Esophagus (tissue), 2 donors: ENCODE data around the gene SLC47A1. TPM values are rescaled to one million over a fixed set of nuclear protein-coding genes. Genes with fewer than 3 reads are reported as not detected.

Experiments used
- H3K27ac ChIP-seq, 2 donors: one replicate each; pipeline ENCODE4 v1.5.1; 2013; ENCODE audit warnings: low read depth in 2 of 2, mild to moderate bottlenecking in 2 of 2, inconsistent platforms in 1 of 2, low read length in 1 of 2, moderate library complexity in 1 of 2
- H3K27me3 ChIP-seq, 2 donors: one replicate each; pipeline ENCODE4 v1.6.1; 2013; ENCODE audit warnings: low read length in 2 of 2, control low read depth in 1 of 2, mild to moderate bottlenecking in 1 of 2; ENCODE audit not compliant: insufficient read depth in 2 of 2, control insufficient read depth in 1 of 2
- H3K36me3 ChIP-seq, 2 donors: one replicate each; pipeline ENCODE4 v1.6.1; 2013; ENCODE audit warnings: low read length in 1 of 2; ENCODE audit not compliant: control insufficient read depth in 2 of 2, insufficient read depth in 2 of 2
- H3K4me1 ChIP-seq, 2 donors: one replicate each; pipeline ENCODE4 v1.6.1; 2013; ENCODE audit warnings: low read length in 1 of 2; ENCODE audit not compliant: control insufficient read depth in 2 of 2, insufficient read depth in 2 of 2
- H3K4me3 ChIP-seq, 2 donors: one replicate each; pipeline ENCODE4 v1.5.1; 2013; ENCODE audit warnings: low read length in 2 of 2, mild to moderate bottlenecking in 2 of 2, low read depth in 1 of 2, moderate library complexity in 1 of 2
- H3K9me3 ChIP-seq, 2 donors: one replicate each; pipeline ENCODE4 v1.6.1; 2013; ENCODE audit warnings: mild to moderate bottlenecking in 2 of 2, low read depth in 1 of 2, low read length in 1 of 2, moderate library complexity in 1 of 2; ENCODE audit not compliant: control insufficient read depth in 2 of 2, insufficient read depth in 1 of 2
- WGBS, 2 donors: extraction: QIAGEN DNeasy Blood & Tissue Kit; methylation state at CpG; one replicate each; pipeline ENCODE4 v1.1.7; 2013; 5-methylcytosine and 5-hydroxymethylcytosine counted together
- polyA plus RNA-seq, 2 donors: library from polyadenylated mRNA; stranded (reverse); fragments of 200-250 nt; gene quantifications; one replicate each; pipeline ENCODE4 v1.2.3, GENCODE V29; 2013
- donor health status: healthy with polysubstance abuse.
- donor health status: Bipolar disorder and iron deficiency.

The SLC47A1 gene, protein sequence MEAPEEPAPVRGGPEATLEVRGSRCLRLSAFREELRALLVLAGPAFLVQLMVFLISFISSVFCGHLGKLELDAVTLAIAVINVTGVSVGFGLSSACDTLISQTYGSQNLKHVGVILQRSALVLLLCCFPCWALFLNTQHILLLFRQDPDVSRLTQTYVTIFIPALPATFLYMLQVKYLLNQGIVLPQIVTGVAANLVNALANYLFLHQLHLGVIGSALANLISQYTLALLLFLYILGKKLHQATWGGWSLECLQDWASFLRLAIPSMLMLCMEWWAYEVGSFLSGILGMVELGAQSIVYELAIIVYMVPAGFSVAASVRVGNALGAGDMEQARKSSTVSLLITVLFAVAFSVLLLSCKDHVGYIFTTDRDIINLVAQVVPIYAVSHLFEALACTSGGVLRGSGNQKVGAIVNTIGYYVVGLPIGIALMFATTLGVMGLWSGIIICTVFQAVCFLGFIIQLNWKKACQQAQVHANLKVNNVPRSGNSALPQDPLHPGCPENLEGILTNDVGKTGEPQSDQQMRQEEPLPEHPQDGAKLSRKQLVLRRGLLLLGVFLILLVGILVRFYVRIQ
- polyA plus RNA-seq, result 1 to 10 TPM; 1.1 to 1.4 TPM

GRCh38 chr17:19533718-19534561, at the start of gene SLC47A1:
Gene SLC47A1 (plus strand): TSS chr17:19533854. CDS start chr17:19533940, 86 bp downstream.
- H3K4me3 ChIP-seq, result peak within 1 kb of the TSS; percentile 41 to 56
- no peaks in the 10 kb centered on the region for H3K36me3 ChIP-seq
- no peaks in the 10 kb centered on the region for H3K27me3 ChIP-seq
- peaks cover 0 to 11% of the 10 kb centered on the region in 2 donors for H3K4me1 ChIP-seq
- H3K27ac ChIP-seq, result no peak within 1 kb of the TSS
- 1 to 2% methylated on average over 77 to 87 of the region's 87 CpGs for WGBS, 2 donors
- no peaks in the 10 kb centered on the region for H3K9me3 ChIP-seq

- H3K36me3 ChIP-seq, result no peaks in the 10 kb centered on the region
- no peak overlapping the region for H3K4me3 ChIP-seq
- H3K9me3 ChIP-seq, result no peaks in the 10 kb centered on the region
- no peak overlapping the region for H3K27ac ChIP-seq
- no peaks in the 10 kb centered on the region for H3K27me3 ChIP-seq
- peaks cover 0 to 5% of the 10 kb centered on the region in 2 donors for H3K4me1 ChIP-seq
- WGBS, 2 donors, result 79 to 85% methylated on average over 3 of the region's 3 CpGs
These were observed 47.8 kb upstream of the SLC47A1 start for GRCh38 chr17:19485800-19486340.

GRCh38 chr17:19486351-19487023, 47.2 kb upstream of the SLC47A1 start:
- Histone ChIP-seq H3K27me3 (no peaks in the 10 kb centered on the region), H3K36me3 (no peaks in the 10 kb centered on the region), H3K4me3 (no peak overlapping the region), H3K27ac (peak overlapping the region; percentile 56 to 63), H3K9me3 (no peaks in the 10 kb centered on the region), H3K4me1 (peaks cover 0 to 5% of the 10 kb centered on the region in 2 donors)
- WGBS, 2 donors, result 95 to 96% methylated on average over 13 of the region's 13 CpGs

DNA sequence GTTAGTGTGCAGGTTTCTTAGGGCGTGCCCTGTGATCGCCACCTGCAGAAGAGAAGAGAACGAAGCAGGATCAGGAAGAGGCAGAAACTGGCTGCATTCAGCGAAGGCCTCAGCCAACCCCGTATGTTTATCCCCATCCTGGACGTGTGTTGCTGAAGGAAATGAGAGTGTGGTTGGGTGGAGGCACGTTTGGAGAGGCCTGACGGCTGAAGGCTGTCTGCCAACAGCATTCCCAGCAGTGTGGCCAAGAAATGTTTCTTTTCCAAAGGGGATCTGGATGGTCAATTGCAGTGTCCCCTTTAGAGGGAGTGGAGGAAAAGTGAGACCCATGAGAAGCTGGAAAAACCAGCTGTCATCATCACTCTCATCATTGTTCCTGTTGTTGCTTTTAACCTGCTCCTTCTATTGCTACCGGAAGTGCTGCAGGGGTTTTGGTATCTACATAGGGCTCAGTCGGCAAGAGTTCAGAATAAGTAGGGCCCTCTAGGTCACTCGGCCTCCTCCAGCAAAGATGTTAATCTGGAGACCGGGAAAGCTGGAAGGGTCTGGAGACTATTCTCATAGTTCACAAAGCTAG, 46.5 kb upstream of the SLC47A1 start:
- 34 to 44% methylated on average over 12 of the region's 12 CpGs for WGBS, 2 donors
- H3K4me1 ChIP-seq, result peaks cover 0 to 5% of the 10 kb centered on the region in 2 donors
- H3K9me3 ChIP-seq, result no peaks in the 10 kb centered on the region
- peak overlapping the region; percentile 56 to 63 for H3K27ac ChIP-seq
- no peak overlapping the region for H3K4me3 ChIP-seq
- H3K36me3 ChIP-seq, result no peaks in the 10 kb centered on the region
- H3K27me3 ChIP-seq, result no peaks in the 10 kb centered on the region

DNA sequence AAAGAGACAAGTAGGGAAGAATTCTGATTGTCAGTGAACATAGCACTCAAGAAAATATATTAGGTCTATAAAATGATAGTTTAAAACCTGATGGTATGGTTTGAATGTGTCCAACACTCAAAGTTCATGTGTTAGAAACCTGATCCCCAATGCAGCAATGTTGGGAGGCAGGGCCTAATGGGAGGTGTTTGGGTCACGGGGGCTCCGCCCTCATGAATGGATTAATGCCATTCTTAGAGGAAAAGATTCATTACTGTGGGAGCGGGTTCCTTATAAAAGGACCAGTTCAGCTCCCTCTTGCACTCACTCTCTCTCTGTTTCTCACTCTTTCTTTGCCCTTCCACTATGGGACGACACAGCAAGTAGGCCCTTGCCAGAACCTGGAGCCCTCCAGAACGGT, 41.5 kb upstream of the SLC47A1 start:
- H3K9me3 ChIP-seq, result no peaks in the 10 kb centered on the region
- H3K27ac ChIP-seq, result peak overlapping the region; percentile 57 to 69
- H3K4me1 ChIP-seq, result peaks cover 2% of the 10 kb centered on the region in 2 donors
- 67 to 71% methylated on average over 5 of the region's 5 CpGs for WGBS, 2 donors
- H3K36me3 ChIP-seq, result no peaks in the 10 kb centered on the region
- no peaks in the 10 kb centered on the region for H3K27me3 ChIP-seq
- H3K4me3 ChIP-seq, result no peak overlapping the region

DNA sequence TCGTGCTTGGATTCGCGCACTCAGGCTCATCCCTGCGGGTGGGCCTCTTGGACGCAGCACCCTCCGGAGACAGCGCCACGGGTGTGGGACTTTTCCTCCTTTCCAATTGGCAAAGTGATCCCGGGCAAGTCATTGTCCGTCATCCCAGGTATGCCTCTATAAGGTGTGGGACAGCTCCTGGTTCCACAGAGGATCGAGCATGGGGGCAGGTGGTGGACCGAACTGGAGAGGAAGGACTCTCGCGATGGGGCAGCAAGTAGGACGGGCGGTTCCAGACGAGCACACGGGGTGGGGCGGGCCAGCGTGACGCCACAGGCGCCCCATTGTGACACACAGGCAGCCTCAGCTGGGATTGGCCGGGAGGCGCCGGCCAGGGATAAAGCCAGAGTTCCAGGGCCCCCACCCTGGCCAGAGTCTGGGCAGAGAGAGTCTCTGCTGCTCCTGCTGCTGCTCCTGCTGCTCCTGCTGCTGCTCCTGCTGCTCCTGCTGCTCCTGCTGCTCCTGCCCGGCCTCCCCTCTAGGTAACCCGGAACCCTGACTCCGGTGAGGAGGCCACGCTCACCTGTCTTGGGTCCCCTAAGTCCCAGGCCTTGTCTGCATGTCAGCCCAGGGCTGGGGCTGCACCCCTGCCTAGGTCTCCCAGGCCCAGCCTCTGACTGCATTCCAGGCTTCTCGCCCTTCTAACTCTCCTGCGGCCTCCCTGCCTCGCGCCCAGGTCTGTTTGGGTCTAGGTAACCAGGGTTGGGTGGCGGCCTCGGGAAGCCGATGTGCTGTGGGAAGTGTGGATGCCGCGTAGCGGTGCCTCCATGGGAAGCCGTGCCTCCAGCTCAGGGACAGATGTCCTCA, 38.5 kb upstream of the SLC47A1 start:
- H3K27me3 ChIP-seq, result no peaks in the 10 kb centered on the region
- no peak overlapping the region for H3K4me3 ChIP-seq
- no peaks in the 10 kb centered on the region for H3K9me3 ChIP-seq
- H3K36me3 ChIP-seq, result no peaks in the 10 kb centered on the region
- no peak overlapping the region for H3K27ac ChIP-seq
- peaks cover 2% of the 10 kb centered on the region in 2 donors for H3K4me1 ChIP-seq
- WGBS, 2 donors, result 91 to 94% methylated on average over 40 of the region's 40 CpGs

DNA sequence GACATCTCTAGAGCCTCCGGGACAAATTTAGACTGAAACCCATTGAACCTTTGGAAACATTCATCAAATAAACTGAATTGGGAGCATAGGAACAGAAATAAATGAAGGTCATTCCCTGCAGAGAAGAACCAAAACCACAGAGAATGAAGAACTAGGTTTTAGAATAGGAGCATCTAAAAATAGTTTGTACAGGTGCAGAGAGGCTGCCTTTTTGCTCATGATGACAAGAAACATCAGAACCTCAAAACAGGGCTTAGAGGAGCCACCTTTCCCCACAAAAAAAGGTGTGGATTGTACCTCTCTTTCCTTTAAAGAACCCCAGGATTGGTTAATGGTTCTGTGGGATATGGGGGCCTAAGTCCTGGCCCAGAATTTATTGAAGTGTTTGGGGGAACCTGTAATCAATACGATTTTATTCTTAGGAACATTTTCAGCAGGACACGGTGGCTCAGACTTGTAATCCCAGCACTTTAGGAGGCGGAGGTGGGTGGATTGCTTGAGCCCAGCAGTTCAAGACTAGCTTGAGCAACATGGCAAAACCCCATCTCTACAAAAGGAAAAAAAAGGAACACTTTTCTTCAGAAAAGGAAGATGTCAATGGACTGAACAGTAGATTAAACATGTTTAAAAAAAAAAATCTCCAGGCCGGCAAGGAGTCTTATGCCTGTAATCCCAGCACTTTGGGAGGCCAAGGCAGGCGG, 37.7 kb upstream of the SLC47A1 start:
- 92% methylated on average over 6 of the region's 6 CpGs for WGBS, 2 donors
- H3K4me3 ChIP-seq, result no peak overlapping the region
- no peaks in the 10 kb centered on the region for H3K27me3 ChIP-seq
- no peaks in the 10 kb centered on the region for H3K36me3 ChIP-seq
- no peaks in the 10 kb centered on the region for H3K9me3 ChIP-seq
- H3K27ac ChIP-seq, result no peak overlapping the region
- H3K4me1 ChIP-seq, result peaks cover 2% of the 10 kb centered on the region in 2 donors

GRCh38 chr17:19497624-19498023, 36.0 kb upstream of the SLC47A1 start:
- no peaks in the 10 kb centered on the region for H3K9me3 ChIP-seq
- no peaks in the 10 kb centered on the region for H3K27me3 ChIP-seq
- no peak overlapping the region for H3K4me3 ChIP-seq
- peaks cover 2% of the 10 kb centered on the region in 2 donors for H3K4me1 ChIP-seq
- H3K36me3 ChIP-seq, result no peaks in the 10 kb centered on the region
- H3K27ac ChIP-seq, result no peak overlapping the region
